NCI-H2196 (cell line): Measurements from ENCODE around the gene TMEM132E.
A peak's percentile ranks its signal among the peaks of the same experiment; 100 is the strongest.

ENCODE experiments used
- DNase-seq: peaks from one replicate; lab custom pipeline; 2025; ENCODE audit not compliant: unreplicated experiment; lab: John Stamatoyannopoulos, UW

The TMEM132E gene

DNA sequence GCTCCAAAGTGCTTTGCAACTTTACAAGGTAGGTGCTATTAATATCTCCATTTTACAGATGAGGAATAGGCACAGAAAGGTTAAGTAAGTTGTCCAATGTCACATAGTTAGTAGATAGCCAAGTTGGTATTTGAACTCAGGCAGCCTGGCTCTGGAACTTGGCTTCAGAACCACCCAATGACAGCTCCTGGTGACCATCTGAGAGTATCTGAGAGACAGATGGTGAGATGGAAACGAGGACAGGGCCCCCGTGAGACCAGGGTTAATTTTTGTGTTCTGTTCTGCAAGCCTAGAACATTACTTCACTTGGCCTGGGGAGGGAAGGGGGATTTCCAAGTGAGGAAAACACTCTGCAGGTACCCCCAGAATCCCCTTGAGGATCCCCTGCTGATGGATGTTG lies 9.8 kb upstream of the TMEM132E start:
- DNase-seq = no peak

DNA sequence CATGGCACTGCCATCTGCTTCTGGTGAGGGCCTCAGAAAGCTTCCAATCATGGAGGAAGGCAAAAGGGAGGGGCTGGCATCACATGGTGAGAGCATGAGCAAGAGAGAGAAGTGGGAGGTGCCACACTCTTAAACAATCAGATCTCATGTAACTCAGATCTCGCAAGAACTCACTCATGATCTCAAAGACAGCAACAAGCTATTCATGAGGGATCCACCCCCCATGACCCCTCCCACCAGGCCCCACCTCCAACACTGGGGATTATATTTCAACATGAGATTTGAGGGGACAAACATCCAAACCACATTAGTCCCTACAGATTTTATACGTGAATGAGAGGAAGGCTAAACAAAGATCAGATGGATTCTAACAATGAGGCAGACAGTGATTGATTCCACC lies 8.9 kb upstream of the TMEM132E start:
- no peak for DNase-seq

DNA sequence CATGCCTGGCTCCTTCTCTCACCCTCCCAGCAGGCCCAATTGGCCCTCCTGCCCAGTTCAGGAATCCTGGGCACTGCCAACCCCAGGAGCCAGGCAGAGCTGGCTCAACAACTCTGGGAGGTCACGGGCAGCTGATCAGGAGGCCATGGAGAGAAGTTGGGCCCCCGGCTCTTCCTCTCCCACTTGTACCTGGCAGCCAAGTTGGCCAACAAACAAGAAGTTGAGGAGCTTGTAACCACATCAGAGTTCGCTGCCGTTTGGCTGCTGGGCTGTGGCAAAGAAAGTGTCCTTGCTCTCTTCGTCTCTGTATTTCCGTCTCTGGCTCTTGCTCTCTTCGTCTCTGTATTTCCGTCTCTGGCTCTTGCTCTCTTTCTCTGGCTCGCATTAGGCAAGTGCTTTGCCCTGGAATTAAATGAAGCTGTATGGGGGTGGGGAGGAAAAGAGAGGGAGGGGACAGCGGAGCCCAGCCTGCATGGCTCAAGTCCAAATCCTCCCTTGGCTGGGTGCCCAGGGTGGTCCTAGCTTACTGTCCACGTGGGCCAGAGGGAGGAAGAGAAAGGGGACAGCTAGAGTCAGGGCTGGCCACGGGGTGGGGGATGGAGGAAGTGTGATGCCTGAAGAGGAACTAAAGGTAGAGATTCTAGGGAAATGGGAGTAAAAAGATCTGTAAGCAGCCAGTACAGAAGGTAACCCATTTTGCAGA lies 7.8 kb upstream of the TMEM132E start:
- no peak for DNase-seq

DNA sequence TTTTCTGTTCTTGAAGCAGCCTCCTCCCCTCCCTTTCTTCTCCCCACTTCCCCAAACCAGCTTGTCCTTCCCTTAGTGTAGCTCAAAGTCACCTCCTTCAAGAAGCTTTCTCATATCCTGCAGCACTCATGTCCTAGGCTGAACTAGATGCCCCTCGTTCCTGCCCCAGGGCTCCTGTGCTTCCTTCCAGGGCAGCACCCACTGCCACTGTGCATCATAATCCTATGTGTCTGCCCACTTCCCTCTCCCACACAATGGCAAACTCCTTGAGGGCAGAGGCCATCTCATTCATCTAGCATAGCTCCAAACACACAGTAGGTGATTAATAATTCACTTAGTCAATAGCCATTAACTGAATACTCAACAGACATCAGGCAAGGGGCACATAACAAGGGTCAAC lies 6.9 kb upstream of the TMEM132E start:
- DNase-seq = no peak

DNA sequence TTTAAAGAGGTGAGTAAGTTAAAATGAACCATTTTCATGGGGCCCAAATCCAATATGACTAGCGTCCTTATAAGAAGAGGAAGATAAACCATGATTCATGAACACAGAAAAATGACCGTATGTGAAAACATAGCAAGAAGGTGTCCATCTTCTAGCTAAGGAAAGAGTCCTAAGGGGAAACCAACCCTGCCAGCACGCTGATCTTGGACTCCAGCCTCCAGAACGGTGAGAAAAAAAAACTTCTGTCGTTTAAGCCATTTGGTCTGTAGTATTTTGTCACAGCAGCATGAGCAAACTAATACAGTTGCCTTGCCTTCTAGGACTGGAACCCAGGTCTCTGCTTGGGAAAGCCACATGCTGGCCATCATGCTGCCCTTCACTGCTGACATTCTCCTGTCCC lies 4.2 kb upstream of the TMEM132E start:
- DNase-seq = no peak

DNA sequence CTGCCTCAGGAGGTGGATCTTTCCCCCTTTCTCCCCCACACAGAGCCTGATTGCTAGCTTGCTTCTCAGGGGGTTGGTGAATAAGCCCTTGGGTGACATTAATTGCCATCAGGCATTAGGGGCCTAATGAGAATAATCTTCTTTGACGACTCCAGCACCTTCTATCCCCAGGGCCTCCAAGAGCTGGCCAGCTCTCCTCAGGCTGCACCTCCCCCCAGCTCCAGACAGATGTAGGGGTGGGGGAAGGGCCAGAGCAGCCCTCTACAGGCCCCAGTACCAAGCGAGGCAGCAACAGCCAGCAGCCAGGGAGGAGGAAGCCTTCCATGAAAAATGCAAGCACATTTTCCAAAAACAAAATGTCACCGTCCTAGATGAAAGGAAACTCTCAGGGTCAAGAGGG lies 1.4 kb upstream of the TMEM132E start:
- no peak for DNase-seq

DNA sequence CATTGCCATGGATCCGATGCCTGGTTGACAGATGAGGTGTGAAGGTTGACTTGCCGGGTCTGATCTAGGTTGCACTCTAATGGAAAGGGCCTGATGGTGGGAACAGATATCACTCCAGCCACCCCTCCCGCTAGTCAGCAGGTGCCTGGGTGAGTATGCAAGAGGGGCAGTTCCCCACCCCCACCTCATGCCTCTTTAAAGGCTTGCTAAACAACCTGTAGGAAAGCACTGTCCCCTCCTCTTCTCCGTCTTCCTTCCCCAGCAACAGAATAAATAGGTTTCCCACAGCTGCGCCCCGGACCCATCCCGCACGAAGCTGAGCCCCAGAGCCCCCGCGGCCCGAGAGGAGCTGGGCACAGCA lies 746 bp upstream of the TMEM132E start:
- no peak for DNase-seq

DNA sequence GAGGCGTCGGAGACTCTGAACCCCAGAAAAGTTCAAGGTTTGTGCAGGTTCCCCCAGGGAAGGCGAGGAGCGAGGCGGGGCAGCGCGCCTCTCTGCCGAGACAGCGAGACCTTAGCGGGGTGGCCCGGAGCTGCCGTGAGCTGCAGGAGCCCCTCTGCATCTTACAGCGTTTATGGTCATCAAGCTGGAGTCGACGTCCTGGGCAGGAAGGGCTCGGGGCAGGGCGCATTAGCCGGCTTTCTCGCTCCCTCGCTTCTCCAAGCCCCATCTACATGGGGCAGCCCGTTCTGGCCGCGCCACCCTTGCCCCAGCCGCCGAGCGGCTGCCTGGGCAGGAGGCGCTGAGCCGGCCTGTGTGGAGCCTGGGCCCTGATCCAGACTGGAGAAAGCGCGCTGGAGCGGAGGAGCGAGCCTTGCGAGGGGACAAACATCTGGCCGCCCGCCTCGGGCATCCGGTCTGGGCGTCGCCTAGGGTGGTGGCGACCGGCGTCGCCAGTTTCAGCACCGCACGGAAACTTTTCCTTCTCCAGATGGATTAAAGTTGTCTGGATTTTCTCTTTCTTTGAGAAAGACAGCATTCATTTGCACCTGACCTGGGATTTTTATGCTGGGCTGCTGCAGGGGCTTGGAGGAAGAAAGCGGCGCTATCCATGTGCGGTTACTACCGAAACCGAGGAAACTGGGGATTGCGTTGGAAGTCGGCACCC lies 750 bp downstream of the TMEM132E start:
- no peak for DNase-seq

DNA sequence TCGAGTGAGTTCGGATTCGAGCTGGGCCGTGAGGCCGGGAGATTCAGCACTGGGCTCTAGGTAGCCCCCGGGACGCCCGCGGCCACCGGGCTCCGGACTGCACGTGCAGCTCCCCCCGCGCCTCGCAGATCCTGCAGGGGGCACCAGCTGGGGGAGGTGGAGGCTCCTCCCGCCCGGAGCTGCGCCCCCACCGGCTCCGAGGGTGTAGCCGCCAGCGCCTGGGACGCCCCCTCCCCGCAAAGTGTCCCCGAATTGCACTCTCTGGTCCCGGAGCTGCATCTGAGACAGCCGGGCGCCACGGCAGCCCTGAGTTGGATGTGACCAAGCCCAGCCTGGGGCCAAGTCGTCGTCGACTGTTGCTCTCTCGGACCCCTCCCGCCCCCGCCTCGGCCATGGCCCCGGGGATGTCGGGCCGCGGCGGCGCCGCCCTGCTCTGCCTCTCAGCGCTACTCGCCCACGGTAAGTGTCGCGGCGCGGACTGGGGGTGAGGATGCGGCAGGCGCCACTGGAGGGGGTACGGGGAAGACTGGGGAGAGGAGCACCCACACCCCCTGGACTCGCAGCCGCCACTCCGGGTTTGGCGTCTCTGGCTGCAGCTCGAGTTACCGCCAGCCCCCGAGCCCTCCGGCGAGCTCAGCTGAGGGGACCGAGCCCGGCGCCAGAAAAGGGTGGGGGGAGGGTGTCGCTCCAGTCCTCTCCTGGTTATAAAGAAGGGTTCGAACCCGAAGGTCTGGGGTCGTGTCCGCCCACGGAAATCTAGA lies 1.5 kb downstream of the TMEM132E start:
- DNase-seq = no peak

DNA sequence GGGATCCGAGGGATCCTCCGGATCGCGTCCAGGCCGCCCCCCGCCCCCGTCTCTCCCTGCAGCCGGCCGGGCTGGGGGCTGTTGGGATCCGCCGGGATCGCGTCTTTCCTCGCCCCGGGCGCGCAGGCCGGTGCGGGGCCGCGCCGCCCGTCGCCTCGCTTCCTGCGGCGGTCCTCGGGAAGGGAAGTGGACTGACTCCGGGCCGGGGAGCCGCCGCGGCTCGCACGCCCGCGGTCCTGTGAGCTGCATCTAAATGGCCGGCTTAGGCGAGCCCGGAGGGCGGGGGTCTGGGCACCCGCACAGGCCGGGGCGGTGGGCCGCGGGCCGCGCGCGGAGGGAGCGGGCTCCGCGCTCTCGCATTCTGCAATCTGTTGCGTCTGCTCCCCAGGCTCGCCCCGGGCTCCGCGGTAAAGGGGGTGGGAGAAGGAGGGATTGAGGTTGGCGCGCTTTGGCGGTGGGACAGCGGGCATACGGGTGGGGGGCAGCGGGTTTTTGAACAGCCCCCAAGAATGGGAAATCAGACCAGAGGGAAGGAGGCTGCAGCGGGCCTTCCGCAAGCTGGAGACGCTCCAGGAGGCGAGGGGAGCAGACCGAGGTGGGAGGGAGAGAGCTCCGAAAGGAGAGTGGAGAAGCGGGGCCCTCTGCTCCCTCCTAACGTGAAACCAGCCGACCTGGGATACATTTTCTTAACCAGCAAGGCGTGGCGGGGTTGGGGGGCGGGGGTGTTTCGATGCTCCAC lies 2.2 kb downstream of the TMEM132E start:
- no peak for DNase-seq

DNA sequence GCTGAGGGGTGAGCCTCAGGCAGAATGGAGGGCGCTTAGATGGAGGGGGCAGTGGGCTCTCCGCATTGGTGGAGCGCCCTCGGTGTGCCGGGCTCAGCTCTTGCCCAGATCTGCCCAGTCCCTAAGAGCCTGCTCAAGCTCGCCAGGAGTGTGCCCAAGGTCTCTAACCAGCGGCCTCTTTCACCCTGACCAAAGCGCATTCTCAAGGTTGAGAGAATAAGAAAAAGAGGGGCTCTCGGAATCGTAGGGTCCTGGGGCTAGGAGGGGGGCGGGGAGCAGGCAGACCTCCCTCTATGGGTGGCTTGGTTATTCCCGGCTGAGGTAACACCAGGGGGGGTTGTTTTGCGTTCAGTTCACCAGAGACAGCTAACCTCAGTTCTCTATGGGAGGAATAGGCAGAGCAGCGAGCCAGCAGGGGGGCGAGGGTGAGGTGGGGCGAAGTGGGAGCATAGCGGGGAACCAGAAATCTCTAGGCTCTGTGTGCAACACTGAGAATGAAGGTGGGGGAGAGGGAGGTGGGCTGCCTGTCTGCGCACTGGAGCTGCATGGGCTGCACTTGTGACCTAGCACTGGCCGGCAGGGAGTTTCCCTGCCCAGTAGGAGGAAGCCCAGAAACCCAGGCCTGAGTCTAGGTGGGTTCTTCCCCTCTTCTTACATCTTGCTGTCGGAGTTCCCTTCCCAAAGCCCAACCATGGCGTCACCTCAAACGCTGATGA lies 3.0 kb downstream of the TMEM132E start:
- DNase-seq = no peak

DNA sequence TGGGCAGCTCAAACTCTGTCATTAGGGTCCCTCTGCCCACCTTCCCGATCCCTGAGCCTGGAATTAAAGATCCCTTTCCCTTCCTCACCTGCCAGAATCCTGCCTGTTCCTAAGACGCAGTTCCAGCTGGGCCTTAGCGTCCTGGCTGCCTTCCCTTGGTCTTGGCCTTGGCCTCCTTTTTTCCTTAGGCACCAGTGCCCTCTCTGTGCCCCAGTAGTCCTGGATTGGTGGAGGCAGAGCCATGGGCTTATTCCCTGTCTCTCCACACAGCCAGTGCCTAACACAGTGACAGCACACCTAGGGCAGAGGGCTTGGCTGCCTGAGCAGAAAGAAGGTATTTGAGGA lies 3.5 kb downstream of the TMEM132E start:
- no peak for DNase-seq

DNA sequence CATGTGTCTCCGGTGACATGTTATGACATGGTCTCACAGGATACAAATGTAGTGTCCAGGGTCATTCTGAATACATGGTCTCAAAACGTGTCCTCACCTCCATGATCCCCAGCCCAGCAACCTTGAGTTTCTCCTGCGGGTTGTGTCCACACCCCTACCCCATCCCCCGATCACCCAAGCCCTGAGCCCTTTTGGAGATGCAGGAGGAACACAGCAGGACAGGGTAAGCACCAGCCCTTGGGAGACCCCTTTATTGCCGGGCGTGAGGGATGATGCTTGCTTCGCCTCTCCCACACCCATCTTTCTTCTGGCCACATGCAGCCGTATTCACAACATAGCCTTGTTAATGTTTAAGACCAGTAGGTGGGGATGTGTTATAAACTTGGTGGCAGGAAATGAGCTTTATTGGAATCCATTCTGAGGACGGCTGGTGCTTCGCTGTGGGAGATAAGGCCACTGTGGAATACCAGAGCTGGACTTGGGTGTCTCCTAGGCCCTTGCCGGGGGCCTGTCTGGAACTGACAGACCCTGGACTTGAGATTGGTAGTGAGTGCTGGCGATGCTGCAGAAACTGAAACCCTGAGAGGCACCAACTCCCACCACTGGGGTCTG lies 5.5 kb downstream of the TMEM132E start:
- DNase-seq = no peak

DNA sequence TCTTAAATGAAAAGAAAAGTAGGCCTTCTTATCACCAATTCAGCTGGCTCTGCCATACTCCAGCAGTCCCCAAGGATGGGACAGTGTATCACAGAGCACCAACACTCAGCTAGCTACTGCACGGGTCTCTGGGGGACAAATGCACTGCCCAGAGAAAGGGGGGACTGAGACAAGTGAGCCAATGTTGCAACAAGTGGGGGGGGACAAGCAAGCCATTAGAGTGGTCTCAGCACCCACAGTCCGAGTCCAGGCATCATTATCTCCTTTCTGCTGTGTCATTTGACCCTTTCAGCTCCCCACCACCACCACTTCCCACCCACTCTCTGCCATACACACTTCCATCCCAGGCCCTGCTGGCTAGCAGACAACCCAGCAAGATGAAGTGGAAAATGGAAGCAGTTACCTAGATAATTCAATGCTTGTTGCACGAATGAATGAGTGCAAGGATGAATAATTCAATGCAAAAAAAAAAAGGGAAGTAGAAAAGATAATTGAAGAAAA lies 7.0 kb downstream of the TMEM132E start:
- DNase-seq = no peak

DNA sequence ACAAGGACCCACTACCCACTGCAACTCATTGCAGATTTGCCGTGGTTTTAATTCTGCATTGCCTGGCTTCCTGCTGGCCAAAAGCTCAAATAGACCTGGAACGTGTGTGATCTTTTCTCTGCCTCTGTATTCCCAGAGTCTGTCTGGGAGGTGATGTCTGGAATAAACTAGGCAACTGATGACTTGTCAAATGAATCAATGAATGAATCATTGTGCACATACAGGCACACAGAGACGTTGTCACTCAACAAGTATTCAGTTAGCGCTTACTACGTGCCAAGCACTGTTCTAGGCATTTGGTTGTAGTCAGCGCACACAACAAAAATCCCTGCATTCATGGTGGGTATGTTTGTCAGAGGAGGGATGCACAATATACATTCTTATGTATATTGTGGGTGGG lies 8.9 kb downstream of the TMEM132E start:
- no peak for DNase-seq

DNA sequence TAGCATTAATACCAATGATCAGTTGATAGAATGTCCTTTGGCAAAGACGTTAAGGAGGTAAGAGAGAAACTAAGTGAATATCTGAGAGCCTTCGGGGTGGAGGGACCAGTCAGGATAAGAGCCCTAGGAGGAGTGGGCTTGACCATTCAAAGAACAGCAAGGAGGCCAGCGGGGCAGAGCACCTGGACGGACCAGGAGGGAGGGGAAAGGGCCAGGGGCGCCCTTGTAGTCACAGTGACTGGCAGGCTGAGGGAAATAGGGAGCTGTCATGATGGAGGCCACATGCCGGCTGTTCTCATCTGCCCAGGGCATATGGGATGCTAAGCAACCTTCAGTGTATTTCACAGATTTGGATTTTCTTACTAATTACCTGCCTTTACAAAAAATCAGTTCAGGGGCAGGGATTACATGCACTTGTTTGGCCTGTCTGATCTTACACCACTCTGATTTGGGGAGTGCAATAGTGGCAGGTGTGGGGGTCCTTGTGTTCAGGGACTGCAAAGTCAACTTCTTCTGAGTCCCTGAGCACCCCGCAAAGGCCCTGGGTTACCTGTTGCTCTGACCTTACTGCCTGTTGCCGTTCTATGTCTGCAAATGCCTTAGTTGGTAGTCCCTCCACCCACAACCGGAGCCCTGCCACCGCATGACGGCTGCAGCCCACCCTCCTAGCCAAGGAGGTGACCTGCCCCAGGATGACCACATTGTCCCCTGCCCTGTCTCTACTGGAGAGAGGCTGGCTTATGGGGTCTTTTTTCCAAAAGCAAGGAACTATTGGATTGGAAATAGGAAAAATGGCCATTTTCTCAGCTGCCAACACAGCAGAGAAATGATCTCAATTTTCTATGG lies 10.0 kb downstream of the TMEM132E start:
- DNase-seq = no peak

DNA sequence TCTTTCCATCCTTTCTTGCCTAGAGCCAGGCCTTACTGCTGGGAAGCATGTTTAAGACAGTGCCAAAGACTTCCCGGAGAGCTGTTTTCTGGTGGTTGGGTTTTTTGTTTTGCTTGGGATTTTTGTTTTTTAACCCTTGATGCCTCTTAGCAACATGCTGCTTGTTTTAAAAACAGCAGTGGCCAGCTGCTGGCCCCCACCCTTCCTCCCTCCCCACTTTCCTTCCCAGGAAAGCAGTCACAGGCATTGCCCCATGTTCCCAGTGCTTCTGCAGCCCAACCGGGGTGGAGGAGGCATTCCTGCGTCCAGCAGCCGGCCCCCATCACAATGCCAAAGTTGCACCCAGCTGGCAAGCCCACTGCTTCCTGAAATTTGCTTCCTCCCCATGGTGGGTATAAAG lies 12.6 kb downstream of the TMEM132E start:
- DNase-seq = no peak

DNA sequence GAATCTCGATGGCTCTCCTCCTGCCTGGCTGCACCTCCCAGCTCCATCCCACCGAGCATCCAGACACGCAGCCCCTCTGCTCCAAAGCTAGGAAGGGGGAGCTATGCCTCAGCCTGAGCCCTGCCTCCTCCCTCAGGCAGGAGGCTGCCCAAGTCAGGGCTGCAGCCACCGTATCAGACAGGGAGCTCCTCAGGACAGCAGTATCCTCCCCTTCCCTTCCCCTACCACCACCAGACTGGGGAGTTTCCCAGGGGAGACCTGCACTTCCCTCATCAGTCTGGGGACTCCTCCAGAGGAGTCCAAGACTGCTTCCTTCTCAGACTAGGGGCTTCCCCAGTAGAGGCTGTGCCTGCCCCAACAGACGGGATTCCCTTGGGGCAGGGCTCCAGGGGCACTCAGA lies 17.5 kb downstream of the TMEM132E start:
- DNase-seq = no peak

DNA sequence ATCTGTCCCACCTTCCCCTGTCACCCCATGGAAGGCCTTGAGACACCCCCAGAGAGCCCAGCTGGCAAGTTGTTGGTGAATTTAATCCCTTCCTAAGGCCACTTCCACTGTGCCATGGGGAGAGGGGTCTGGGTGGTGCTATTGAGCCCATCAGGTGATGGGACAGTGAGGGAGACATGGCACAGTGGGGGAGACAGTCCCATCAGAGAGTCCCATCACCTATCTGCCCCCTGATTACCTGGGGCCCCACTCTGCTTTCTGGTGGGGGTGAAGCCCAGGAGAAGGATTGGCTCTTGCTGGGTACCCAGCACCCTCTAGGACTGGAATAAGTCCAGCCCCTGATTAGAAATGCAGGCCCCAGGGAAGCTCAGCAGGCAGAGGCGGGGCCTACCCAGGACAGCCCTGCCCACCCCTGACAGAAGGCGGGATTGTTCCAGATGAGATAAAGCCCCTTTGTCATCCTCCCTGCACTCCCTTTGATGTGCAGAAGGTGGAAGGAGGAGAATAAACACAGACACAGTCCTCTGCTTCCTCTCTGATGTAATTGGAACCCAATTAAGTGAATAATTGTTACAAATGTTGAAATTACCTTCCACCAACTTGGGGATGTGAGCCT lies 18.9 kb downstream of the TMEM132E start:
- peak; percentile 22 for DNase-seq
